HG02798 (cell line): ENCODE data around the gene FAM120B.

Experiments used
- ATAC-seq: cut with Tn5 transposase; IDR thresholded peaks from one replicate; pipeline ENCODE4 v1.9.1; 2021; ENCODE audit warnings: mild to moderate bottlenecking; ENCODE audit not compliant: unreplicated experiment, poor library complexity

Gene FAM120B

DNA sequence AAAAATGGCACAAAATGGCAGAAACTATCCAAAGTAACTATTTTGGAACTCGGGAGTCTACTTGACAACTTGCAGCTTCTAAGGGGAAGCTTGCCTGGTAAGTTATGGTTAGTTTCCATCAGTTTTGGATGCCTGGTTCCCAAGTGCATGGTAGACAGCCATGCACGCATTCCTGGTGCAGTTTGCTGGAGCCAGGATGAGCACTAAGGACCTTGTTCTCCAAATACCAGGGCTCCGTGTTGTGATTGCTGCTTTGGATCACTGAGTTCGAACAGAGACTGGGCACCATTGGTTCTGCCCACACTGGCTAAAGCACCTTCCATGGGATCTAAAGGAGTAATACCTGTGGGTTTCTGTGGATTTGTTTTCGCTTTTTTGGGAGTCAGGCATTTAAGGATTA, 103.7 kb downstream of the FAM120B start:
- ATAC-seq: no peak

DNA sequence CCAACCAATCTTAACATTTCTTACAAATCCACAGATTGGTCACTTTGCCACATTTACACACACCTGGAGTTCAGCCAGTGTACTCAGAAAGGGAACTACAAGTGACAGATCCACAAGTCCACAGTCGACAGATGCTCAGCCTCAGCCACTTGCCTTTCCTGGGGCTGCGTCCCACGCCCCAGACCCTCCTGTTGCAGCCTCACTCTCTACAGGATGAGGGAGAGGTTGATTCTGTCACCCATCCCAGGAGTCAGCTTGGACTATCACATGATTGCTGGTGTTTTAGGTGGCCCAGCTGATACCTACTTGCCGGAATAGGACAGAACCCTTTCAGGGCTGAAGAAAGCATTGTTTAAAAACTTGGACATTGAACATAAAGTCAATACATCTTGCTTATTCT, 108.8 kb downstream of the FAM120B start:
- ATAC-seq: no peak

DNA sequence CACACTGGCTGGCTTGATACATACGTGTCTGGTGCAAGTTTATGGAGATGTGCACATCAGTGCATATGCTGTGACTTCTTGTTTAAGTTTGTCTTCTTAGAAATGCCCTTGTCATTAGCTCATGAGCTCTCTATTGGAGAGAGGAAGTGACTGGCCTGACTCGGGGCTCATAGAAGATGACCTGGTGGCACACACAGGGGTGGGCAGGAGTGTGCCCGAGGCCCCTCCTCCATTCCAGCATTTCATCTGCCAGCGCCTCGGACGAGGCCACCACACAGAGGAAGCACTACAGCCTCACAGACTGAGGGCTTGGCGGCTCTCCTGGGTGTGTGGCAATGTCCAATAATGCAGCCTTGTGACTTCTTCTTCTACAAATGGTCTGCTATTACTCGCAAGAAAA, 109.7 kb downstream of the FAM120B start:
- ATAC-seq: no peak

DNA sequence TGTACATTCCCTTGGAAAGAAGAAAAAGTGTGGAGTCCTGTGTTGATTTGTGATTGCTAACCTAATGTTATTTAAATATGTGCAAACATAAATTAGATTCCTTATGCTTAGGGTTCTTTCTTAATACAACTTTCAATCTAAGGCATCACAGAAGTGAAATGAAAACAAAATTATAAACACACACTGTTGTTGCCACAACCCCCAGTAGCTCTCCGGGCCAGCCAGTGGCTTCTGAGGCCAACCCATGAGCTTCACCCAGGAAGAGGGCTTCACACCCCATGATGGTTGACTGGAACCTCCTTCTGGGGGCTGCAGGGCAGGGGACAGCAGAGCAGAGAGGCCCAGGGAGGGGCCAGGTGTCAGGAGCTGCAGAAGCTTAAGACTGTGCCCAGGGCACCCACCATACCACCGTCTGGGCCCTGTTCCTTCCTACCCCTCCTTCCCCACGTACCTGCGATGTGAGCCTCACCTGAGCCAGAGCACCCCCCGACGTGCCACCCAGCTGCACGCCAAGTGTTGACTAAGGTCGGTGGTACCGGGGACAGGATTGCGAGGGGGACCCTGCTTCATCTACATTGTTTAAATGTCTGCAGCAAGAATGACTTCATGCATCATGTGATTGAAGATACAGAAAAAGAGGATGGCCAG, 110.5 kb downstream of the FAM120B start:
- ATAC-seq: no peak

DNA sequence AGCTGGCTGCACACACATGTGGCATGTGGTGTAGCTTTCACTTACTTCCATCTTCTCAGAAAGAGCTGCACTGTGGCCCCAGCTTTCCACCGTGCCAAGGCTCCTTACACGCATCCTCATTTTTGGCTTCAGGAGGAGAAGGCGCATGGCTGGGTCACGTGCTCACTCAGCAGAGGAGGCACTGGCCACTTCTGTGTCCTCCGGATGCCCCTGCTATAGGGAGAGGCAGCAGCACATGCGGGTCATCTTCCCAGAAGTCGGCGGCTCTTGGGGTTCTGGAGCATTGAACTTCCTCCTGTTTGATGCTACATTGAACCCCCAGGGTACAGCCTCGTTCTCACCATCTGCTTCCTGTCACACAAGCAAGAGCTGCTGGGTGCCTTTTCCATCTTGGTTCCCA, 111.3 kb downstream of the FAM120B start:
- no peak for ATAC-seq

DNA sequence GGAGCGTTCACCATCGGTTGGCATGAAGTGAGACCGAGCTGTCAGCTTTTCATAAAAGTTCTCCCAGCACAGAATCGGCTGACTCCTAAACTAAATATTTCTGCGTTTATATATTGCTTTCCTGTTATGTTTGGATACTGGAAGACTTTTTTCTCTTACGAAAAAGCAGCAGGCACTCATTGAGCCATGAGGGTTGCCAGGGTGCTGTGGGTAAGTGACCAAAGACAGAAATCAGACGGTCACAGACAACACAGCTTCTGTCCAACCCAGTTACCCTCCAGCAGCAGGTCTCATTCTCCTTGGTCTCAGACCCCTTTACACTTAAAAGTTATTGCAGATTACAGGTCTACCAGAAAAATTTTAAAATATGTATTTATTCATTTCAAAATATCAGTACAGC, 113.7 kb downstream of the FAM120B start:
- ATAC-seq: no peak

DNA sequence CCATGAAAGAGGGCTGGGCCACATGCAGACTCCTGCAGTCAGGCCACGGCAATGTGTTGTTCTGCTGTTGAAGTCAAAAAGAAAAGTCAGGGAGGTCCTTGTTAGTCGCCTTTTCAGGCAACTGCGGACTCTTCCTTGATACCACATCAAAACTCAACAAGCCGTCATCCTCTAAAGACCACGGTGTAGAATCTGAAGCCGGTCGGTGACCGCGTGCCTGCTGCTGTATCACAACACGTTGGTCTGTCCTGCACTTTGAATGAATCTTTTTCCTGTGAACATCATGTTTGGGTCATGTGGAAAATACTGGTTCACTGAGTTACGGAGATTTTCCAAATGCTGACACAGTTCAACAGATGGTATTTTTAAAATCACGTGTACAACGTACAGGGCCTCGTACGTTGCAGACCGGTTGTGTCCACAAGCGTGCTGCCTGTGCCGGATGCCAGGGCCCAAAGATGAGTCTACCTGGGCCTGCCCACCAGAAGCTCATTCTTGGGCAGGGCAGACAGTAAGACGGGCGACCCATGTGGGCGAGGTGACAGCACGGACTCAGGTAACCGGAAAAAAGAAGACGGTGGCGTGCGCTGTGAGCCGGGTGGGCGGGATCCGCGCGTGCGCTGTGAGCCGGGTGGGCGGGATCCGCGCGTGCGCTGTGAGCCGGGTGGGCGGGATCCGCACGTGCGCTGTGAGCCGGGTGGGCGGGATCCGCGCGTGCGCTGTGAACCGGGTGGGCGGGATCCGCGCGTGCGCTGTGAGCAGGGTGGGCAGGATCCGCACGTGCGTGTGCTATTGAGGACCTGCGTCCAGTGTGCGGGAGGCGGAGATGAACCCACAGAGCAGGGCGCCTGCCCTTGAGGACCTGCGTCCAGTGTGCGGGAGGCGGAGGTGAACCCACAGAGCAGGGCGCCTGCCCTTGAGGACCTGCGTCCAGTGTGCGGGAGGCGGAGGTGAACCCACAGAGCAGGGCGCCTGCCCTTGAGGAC, 114.5 kb downstream of the FAM120B start:
- no peak for ATAC-seq

DNA sequence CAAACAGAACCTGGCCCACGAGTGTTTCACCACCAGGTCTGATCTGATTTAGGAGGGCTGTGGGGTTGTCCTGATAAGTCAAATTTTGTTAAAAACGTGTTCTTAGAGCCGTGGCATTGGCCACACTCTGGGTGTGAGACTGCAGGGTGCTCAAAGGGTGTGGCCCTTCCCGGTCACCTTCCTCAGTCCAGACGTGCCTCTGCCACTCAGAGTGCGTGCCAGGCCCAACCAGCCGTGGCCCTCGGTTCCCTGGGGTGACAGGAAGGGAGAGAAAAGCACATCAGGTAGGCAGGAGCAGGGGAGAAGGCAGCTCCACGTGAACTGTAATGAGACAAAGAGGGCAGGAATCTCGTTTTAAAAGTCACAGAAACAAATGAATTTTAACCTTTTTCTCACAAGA, 115.4 kb downstream of the FAM120B start:
- ATAC-seq: no peak

DNA sequence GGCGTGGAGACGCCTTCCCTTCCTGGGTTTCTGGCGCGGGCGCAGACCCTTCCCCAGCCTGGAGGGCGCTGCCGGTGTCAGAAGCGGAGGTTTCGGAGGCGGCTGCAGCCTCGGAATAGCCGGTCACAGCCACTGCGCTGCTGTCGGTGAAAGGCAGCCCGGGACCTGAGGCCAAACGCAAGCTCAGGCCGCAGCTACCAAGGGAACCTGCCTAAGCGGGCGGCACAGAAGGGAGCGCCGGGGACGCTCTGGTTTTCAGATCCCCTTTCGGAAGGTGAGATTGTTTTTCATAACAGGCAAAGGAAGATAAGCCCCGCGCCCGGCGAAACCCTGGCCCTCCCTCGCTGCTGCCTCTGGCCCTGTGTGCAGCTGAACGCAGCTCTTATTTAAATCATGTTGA, 116.5 kb downstream of the FAM120B start:
- ATAC-seq: no peak

DNA sequence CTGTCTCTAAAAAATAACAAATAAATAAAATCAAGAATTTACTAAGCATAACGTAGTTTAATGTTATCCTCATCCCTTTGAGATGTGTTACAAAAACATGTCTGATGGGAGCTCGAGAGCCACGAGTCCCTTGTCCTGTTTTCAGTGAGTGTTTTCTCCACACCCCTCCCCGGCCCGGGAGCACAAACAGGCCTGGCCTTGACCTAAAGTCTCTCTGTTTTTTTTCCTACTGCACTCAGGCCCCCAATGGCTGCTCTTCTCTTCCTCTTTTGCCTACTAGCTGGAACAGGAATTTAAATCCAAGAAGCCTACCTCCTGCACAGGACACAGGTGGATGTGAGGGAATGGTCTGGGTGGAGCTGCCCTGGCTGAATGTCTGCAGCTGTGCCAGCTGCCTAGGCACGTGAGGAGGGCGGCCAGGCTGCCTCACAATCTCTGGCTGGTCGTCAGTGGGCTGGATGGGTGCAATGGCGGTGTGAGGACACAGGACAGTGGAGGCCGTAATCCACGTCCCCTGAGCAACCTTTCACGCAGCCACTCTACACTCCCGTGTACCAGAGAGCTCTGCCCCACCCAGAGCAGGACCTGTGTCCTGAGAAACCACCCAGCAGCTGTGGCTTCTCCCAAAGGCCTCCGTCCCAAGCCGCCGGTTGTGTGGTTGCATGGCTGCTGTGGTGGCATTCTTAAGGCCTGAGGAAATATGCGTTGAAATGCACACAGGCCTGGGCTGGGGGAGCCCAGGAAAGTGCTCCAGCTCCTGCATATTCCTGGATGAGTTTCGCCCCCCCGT, 117.5 kb downstream of the FAM120B start:
- no peak for ATAC-seq

DNA sequence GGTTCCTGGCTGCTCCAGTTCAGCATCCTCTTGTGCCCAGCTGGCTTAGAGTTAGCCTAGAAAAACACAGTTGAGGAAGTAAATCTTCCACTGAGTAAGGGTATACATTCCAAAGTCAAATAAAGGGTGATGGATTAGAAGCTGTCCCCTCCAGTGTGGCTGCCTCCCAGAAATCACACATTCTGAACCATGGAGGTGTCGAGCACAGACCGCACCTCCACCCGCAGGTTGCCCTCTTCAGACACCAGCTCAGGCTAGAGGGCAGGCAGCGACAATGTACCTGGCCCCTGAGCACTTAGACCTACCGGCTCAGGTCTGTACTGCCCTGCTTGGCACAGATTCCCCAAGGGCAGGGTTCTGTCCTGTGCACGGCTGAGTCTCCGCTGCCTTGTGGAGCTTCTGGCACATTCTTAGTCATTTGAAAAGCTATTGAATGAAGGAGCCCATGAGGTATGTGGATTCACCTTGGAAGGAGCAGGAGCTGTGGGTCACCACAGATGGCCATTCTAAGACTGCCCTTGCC, 118.1 kb downstream of the FAM120B start:
- no peak for ATAC-seq

DNA sequence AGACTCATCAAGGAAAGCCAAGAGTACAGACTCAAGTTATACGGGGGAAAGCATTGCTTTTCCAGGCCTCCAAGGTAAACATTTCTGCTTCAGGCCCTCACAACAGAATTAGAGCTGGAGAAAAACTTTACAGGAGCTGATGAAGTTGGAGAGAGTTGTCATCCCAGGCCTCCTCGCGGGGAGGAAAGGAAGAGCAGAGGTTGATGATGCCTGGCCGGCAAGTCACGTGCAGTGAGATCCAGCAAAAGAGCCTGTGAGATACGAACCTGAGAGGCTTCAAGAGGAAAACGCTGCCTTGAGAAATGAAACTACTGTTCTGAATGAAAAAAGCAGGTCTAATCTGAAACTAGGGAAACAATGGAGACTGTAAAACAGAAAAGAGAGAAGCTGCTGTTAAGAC, 122.9 kb downstream of the FAM120B start:
- no peak for ATAC-seq

DNA sequence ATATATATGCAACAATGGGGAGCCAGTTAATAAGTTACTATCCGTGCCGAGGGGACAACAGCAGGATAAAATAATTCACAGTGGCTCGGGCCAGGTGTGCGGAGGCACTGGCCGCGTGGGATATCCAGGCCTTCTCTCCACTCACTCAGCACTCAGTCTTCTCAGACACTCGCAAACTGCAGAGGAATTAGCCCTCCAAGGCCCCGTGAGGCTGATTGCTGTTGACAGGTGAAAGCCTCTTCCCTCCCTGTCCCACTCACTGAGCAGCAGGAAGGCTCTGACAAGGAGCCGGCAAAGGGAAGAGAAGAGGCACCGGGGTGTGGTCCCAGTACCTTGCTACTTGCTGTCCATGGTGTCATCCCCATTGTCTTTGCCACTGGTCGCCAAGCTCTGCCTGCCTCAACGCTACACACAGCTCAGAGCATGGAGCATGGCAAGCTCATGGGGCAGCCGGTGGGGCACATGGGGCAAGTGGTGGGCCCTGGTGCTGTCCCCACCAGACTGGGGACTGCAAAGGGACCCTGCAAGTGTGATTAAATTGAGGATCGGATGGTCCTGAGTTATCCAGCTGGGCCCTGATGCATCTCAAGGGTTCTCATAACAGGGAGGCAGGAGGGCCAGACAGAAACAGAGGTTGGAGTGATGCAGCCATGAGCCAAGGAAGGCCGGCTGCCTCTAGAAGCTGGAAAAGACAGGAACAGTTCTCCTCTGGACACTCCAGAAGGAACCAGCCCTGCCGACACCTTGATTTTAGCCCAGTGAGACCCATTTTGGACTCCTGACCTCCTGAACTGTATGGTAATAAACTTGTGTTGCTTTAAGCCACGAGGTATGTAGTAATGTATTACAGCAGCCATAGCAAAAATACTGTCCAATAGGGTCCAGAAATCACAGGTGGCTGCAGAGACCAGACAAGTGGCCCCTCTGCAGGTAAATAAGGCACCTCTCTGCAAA, 126.9 kb downstream of the FAM120B start:
- ATAC-seq: no peak

DNA sequence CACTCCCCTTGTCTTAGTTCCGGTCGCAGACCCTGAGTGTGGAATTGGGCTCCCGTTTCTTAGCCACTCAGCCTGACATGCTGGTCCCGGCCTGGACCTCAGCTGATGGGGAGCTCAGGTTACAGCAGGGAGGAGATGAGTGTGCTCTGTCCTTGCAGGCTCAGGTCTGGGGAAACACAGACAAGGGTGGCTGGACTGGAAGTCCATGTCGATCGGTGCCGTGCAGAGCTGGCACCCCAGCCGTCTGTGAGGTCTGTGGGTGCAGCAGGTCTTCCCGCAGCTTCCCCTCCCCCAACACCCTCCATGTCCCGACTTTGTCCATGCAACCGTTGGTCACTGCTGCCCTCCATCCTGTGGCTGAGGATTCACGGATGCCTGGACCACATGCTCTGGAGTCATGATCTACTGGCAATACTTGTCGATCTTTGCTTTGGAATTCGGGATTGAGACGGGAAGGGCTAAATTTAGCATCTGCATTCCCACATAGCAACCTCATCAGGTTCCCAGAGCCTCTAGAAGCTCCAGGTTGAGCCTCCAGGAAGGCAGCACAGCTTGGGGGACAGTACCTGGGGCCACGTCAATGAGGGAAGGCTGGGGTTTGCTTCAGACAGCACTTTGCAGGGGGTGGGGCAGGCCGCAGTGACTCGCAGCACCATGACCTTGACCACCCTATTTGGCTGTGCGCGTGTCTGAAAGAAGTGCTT, 127.7 kb downstream of the FAM120B start:
- ATAC-seq: no peak

DNA sequence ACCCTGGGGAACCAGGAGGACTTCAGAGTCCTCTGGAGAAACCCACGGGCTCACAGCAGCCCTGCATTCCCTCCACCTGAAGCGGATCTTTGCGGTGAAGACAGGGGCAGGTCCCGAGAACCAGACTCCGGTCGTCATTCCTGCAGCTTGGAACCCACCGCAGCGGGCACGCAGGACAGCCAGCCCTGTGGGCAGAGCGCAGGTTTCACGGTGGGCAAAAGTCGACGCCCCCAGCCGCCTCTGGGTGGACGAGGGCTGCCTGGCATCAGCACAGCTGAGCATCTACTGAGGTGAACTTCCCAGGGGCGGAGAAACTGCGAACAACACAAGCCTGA, 128.2 kb downstream of the FAM120B start:
- ATAC-seq: no peak

DNA sequence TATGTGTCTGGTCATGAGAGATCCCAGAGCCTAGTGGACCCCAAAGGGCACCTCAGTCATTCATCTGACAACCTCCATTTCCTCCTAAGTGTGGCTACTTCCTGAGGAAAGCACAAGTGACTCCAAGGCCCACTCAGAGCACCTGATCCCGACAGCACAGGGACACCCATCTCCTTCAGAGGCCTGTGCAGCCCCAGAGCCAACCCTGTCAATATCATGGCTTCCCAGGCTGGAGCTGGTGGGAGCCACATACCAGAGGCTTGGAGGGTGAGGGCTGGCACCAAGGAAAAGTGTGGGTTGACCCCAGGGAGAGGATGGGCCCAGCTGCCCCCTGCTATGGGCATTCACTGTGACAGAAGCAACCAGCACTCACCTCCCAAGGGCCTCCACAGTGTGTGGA, 129.2 kb downstream of the FAM120B start:
- ATAC-seq: no peak

DNA sequence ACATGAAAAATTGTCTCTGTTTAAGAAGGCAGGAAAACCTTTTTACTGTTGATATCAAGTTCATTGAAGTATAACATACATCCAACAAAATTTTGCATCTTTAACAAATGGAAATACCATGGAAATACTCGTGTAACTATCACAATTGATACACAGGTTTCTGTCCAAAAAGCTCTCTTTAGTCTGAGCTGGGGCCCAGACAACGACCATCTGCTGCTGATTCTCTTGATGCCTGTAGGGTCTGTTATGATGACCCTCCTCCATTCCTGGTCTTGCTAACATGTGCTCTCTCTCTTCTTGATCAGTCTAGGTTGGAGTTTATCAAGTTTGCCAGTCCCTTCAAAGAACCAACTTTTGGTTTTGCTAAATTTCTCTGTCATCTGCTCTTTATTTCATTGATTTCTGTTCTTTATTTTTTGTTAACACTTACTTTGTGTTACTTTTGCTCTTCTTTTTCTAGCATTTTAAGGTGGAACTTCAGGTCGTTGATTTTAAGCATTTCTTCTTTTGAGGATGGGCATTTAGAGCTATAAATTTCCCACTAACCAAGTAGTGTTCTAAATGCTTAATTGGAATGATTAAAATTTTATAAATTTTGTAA, 129.8 kb downstream of the FAM120B start:
- no peak for ATAC-seq

DNA sequence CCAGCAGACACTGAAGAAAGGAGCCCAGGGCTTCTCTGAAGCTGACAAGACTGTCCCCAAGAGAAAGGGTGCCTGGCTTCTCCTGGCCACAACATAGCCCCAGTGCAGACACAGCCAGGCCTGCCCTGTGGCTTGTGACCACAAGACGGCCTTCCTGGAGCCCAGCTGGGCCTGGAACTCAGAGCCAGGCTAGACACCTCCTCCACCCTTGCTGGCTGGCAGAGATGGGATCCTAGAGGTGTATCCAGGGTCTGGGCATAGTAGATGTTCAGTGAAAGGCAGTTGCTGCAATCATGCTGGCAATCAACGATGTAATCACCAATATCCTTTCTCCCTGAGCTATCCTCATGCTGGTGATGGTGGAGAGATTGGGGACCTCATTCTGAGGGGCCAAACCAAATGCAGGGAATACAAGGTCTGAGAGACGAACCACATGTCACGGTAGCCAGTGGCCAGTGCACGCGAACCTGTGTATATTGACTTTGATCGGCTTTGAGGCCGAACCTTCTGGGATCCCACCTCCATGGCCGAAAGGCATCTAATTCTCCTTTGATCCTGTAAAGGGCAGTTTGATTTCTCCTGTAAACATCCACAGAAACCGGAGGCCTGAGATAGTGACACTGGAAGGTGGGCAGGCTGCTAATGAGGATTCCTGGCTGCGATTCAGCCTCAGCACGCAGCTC, 131.3 kb downstream of the FAM120B start:
- ATAC-seq: no peak
